DMS79 treated with DMSO at 0.1 percent for 48 hours (cell line): ENCODE data around the gene ATP1A2.
"Not testable (repeated sequence)": the region's sequence is repeated elsewhere in the genome, so short reads cannot be mapped to it uniquely, and the experiment has no call there.

ENCODE experiments used
- DNase-seq: peaks from one replicate; lab custom pipeline; 2025; lab: John Stamatoyannopoulos, UW

Gene ATP1A2

GRCh38 chr1:160101037-160101716 is 14.4 kb upstream of the ATP1A2 start:
- DNase-seq = peak; percentile 79

DNA sequence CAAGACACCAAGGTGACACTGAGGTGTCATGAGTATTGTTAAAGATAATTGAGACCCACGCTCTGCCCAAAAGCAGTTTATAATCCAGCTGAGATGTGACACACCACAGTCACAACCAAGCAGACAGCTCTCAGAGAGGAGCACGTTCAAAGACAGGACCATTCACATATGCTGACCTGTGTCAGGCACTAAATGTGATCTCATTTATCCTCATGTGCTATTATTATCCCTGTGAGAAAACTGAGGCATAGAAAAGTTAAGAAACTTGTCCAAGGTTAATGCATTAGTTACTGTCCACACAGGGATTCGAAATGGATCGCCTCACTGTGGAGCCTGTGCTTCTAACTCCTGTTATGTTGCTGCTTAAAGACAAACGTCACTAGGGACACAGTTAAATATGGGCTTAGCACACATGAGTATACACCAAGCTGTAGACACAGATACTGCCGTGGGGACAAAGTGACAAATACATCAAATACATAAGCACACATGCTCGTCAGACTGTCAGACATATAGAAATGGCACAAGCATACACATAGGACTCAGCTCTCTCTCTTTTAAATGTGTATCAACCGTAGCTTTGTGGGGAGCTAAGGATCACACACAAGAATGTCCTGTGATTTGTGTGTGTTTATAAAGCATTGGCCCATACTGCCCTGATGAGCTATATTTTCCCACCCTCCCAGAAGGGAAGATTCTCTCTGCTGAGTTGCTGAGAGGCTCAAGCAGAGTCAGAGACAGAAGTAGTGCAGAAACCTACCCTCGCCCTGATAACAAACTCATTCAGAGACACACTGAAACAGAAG is 13.6 kb upstream of the ATP1A2 start:
- no peak for DNase-seq

DNA sequence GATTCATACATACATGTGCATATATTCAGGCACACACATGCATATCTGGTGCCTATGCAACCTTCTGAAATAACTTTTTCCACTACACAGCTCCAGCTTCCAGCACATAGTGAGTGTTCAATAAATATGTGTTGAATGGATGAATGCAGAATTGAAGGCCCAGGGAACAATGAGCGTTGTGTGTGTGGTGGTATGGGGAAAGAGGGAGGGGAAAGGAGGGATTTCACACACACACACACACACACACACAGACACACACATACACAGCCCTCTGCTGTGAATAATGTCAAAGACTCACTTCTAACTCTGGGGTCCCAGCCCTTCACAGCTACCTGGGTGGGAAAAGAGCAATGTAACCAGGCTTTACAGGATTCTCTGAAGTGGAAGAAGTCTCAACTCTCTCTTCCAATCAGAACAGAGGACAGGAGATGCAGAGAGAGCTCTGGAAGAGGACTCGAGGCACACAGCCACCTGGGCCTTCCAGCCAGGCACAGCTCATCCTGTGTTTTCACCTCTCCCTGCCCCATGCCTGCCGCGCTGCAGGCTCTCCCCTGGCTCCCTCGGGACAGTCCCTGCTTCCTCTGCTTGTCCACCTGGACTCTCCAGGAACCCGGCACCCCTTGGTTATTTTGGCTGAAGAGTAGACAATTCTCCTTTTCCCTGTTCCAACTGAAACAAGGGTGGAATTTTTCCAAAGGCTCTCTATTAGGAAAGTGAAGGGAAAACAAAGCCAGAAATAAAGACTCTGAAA is 11.7 kb upstream of the ATP1A2 start:
- no peak for DNase-seq

DNA sequence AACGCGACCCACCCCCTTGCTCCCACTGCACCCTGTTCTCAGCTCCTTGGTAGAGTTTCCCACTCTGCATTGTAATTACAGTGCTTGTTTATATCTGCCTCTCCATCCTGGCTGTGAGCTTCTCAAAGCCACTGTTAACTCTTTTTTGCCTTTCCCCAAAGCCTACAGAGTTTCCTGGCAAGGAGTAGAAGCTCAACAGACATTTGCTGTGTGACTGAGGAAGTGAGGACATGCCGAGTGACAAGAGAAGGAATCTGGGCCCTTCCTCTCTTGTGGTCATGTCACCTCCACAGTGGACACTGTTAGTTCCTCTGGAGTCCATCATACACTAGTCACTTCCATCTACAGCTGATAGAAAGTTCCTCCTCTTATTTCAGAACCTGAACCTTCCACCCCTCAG is 11.1 kb upstream of the ATP1A2 start:
- no peak for DNase-seq

DNA sequence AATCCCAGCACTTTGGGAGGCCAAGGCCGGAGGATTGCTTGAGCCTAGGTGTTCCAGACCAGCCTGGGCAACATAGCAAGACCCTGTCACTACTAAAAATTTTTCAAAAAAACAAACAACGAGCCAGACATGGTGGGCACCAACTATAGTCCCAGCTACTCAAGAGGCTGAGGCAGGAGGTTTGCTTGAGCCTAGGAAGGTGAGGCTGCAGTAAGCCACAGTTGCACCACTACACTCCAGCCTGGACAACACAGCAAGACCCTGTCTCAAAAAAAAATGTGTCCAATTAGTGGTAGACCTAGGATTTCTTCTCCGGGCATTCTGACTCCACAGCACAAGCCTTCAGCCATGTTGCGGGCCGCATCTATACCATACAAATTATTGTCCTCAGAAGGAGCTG is 10.4 kb upstream of the ATP1A2 start:
- DNase-seq = no peak

- DNase-seq = no peak
Measured at GRCh38 chr1:160107512-160107911, 8.0 kb upstream of the ATP1A2 start.

DNA sequence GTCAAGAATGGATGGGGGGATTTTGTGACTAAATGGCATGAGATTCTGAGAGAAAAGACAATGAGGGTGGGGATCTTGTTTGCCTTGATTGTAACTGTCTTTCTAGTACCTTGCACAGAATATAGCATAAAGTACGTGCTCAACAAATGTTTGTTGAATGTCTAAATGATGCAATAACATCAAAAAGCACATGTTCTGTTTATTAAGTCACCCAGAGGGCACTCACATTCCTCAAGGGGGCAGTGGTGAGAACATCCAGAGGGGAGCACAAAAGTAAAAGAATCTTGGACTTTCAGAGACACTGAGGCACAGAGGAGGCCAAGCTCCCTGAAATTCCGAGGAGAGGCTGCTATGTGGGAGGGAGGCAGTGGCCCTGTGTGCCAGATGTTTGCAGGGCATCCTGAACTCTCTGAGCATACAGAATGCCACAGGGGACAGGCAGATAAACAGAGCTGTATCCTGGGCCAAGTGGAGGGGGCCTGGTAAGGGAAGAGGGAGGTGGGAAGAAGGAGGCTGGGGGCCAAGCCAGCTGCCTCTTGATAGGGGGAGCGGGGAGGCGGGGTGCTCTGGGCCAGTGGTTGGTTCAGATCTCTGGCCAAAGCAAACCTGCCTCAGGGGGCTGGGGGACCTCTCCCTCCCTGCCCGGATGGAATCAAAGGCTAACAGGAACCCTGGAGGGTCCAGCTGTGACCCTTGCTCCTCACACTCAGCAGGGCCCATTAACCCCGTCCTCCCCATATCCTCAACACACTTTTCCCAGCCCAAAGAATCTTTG is 6.5 kb upstream of the ATP1A2 start:
- DNase-seq = no peak

DNA sequence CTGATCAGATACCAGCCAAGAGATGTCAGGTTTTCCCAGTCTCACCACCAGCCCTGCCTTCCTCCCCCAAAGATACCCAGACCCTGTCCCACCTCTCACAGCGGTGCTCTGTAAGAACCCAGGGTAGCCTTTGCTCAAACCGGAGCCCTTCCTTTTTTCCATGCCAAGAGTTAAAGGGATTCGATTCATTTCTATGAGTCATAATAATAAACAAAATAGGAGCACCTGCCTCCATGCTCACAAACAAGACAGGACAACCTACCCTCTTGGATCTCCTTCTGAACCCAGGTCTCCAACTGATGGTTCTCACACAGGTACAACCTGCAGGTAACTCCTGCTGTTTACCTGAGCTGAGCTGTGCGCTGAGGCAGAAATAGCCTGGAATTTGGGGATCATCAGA is 5.9 kb upstream of the ATP1A2 start:
- DNase-seq = no peak

GRCh38 chr1:160111462-160111861 is 4.1 kb upstream of the ATP1A2 start:
- DNase-seq = not testable (repeated sequence)

DNA sequence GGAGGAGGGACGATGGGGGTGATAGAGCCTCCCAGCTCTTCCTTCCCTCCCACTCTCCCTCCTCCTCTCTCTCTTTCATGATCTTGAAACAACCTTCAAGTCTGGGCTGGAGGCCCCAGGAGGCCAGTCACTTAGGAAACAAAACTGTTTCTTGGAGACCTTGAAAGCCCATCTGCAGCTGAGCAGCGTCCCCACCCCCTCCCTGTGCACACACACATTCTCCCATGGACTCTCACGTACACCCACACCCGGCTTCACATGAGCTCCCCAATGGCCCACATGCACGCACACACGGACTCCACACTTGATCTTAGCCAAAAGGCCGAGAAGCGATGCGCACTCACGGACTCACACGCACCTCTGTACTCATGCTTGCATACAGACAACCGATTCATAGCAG is 3.2 kb upstream of the ATP1A2 start:
- no peak for DNase-seq

GRCh38 chr1:160113407-160113806 is 2.2 kb upstream of the ATP1A2 start:
- DNase-seq = no peak

DNA sequence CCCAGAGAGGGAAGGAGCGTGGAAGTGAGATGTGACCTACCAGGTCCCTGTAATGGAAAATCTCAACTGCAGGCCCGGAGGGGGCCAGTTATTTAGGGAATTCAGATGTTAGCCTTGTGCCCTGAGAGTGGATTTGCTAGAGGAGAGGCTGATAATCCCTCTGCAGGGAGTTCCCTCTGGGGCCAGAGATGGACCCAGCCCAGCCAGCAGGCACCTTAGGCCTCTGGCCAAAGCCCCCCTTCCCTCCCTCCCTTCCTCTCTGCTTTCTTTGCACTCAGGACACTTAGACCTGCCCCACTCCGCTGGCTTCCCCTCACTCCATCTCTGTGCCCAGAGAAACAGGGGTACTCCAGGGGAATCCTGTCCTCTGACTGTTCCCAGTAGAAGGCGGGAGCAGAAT is 1.5 kb upstream of the ATP1A2 start:
- DNase-seq = no peak

DNA sequence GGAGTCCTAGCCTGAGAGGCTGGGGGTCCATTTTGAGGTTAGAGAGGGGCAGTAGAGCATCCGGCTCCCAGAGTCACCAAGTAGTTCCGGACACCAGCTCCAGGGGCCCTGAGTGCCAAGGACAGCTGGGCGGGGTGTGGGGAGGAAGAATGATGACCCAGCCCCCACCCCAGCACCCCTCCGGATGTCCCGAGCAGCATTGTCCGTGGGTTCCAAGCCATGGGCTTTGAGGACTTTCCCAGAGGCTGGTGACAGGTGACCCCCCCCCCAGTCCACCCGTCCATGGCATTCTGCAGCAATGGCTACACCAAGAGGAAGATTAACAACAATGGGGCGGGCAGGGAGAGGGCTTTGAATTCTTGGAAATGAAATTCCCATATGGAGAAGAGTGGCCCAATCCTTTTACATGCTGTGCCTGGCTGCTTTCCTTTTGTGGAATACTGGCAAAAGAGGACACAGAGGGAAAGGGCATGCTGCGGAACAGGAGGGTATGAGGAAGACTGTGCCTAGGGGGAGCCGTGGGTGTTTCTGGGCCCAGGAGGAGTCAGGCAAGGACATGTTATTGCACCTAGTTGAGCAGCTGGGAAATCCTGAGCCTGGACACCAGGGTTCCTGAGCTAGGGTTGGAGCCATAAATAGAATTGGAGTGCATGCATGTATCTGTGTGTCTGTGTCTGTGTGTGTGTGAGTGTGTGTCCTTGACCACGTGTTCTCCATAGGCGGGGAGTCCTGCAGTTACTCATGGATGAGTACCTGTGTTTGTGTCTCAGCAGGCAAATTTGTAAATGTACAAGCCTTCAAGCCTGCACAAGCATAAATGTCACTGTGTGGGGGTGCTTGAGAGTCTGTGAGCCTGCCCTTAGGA is 956 bp downstream of the ATP1A2 start:
- no peak for DNase-seq

DNA sequence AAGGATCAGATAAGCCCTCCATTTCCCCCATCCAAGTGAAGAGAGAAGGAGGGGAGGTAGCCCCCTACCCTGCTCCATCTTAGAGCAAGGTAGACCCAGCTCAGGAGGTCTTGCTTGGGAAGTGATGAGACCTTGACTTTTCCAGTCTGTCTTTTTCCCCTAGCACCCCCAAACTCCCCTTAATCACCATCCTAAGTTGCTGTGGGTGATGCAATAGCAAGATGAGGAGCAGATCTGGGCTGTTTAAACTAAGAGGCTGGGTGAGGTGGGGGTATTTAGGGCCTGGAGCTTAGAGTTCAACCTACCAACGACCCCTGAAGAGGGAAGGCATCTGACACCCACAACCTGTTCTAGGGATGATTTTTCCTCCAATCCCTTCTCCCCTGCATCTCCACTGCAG is 1.7 kb downstream of the ATP1A2 start:
- no peak for DNase-seq

DNA sequence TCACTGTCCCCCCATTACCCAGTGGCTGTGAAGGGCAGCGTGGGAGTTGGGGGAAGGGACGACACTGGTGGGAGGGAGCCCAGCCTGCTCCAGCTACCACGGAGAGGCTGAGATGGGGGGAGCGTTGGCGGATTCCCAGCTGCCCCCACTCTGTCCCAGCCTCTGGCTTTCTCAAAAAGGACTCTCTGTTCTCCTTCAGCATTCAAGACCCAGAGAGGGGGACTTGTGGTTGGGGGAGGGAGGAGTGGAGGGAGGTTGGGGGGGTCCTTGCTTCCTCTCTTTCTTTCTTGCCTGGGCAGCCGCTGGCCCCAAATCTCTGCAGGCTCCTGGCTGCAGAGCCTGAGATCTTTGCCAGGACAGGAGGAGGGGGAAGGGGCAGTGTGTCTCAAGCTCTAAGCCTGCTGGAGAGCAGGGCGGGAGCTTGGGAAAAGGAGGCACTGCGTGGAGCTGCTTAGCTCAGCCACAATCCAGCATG is 2.2 kb downstream of the ATP1A2 start:
- no peak for DNase-seq

GRCh38 chr1:160118928-160119327 is 3.4 kb downstream of the ATP1A2 start:
- no peak for DNase-seq

- DNase-seq = no peak
Measured at GRCh38 chr1:160120797-160121196, 5.2 kb downstream of the ATP1A2 start.

- no peak for DNase-seq
Measured at GRCh38 chr1:160121388-160121787, 5.8 kb downstream of the ATP1A2 start.

DNA sequence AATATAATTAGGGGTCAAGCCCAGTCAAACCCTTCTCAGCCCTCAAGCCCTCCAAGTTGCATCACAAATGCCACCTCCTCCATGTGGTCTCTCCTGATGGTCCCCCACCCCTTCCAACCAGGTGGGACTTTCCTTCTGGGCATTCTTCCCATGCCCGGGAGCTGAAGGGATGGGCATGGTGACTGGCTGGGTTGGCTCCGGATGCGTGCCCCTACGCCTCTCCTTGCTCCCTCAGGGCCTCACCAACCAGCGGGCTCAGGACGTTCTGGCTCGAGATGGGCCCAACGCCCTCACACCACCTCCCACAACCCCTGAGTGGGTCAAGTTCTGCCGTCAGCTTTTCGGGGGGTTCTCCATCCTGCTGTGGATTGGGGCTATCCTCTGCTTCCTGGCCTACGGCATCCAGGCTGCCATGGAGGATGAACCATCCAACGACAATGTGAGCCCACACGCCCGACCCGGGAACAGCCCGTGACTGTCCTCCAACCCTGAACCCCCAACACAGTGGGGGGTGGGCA is 7.5 kb downstream of the ATP1A2 start:
- no peak for DNase-seq

GRCh38 chr1:160123726-160124125 is 8.2 kb downstream of the ATP1A2 start:
- no peak for DNase-seq
